NT2/D1 (cell line): ENCODE data around the gene SMYD2.
A peak's percentile ranks its signal among the peaks of the same experiment; 100 is the strongest.

ENCODE experiments used
- DNase-seq: peaks from one replicate; pipeline ENCODE4 v3.0.0-alpha.2; 2011; ENCODE audit warnings: low read depth, low spot score
- H3K27me3 ChIP-seq: 2 replicates; pipeline ENCODE4 v1.6.0; 2011; ENCODE audit warnings: mild to moderate bottlenecking; ENCODE audit not compliant: insufficient read length, insufficient read depth
- H3K36me3 ChIP-seq: 2 replicates; pipeline ENCODE4 v1.6.1; 2011; ENCODE audit warnings: mild to moderate bottlenecking, low read length, mixed read lengths; ENCODE audit not compliant: insufficient read depth, insufficient read length
- H3K4me1 ChIP-seq: 2 replicates; pipeline ENCODE4 v1.5.1; 2011; ENCODE audit not compliant: insufficient read depth, insufficient read length
- H3K4me3 ChIP-seq: 2 replicates; pipeline ENCODE4 v1.5.1; 2011; ENCODE audit warnings: low read depth; ENCODE audit not compliant: insufficient read length
- H3K9ac ChIP-seq: 2 replicates; pipeline ENCODE4 v1.6.0; 2011; ENCODE audit warnings: low read depth; ENCODE audit not compliant: insufficient read length
- H3K9me3 ChIP-seq: 2 replicates; pipeline ENCODE4 v1.5.1; 2011; ENCODE audit warnings: mild to moderate bottlenecking, low read length; ENCODE audit not compliant: insufficient read depth
- SUZ12 ChIP-seq: IDR thresholded peaks from 2 replicates; pipeline ENCODE4 v1.6.1; 2011; ENCODE audit not compliant: insufficient read length, insufficient read depth; ENCODE audit errors: extremely low read depth
- YY1 ChIP-seq: IDR thresholded peaks from 2 replicates; pipeline ENCODE4 v1.6.1; 2011; ENCODE audit not compliant: insufficient read length, insufficient read depth
- ZNF274 ChIP-seq: IDR thresholded peaks from 2 replicates; pipeline ENCODE4 v1.6.1; 2011; ENCODE audit warnings: mild to moderate bottlenecking, low read depth, low read length

Gene SMYD2

GRCh38 chr1:214287884-214288283 is 6.9 kb downstream of the SMYD2 start:
- no peak overlapping the region for H3K4me3 ChIP-seq
- no peak for TF ChIP-seq SUZ12
- no peaks in the 10 kb centered on the region for H3K9me3 ChIP-seq
- no peaks in the 10 kb centered on the region for H3K27me3 ChIP-seq
- H3K9ac ChIP-seq: no peak overlapping the region
- H3K4me1 ChIP-seq: peaks cover 2% of the 10 kb centered on the region
- H3K36me3 ChIP-seq: peaks cover 14% of the 10 kb centered on the region
- no peak for DNase-seq

GRCh38 chr1:214289574-214290272 is 8.8 kb downstream of the SMYD2 start:
- no peaks in the 10 kb centered on the region for H3K27me3 ChIP-seq

GRCh38 chr1:214290424-214291037 is 9.6 kb downstream of the SMYD2 start:
- no peaks in the 10 kb centered on the region for H3K9me3 ChIP-seq
- peaks cover 2% of the 10 kb centered on the region for H3K4me1 ChIP-seq
- DNase-seq: no peak
- no peak overlapping the region for H3K9ac ChIP-seq
- H3K4me3 ChIP-seq: no peak overlapping the region
- H3K27me3 ChIP-seq: no peaks in the 10 kb centered on the region
- no peak for TF ChIP-seq ZNF274
- TF ChIP-seq YY1: no peak
- peaks cover 14% of the 10 kb centered on the region for H3K36me3 ChIP-seq

More at GRCh38 chr1:214289574-214290272, 8.8 kb downstream of the SMYD2 start:
- no peak for TF ChIP-seq ZNF274
- no peak for TF ChIP-seq YY1
- TF ChIP-seq SUZ12: no peak
- Histone ChIP-seq H3K9ac (peak overlapping the region; percentile 27), H3K36me3 (peaks cover 14% of the 10 kb centered on the region), H3K9me3 (no peaks in the 10 kb centered on the region), H3K4me3 (no peak overlapping the region), H3K4me1 (peaks cover 2% of the 10 kb centered on the region)
- DNase-seq: peak; percentile 85

- Histone ChIP-seq H3K4me3 (no peak overlapping the region), H3K4me1 (peaks cover 2% of the 10 kb centered on the region), H3K27me3 (no peaks in the 10 kb centered on the region), H3K9me3 (no peaks in the 10 kb centered on the region), H3K36me3 (peaks cover 10% of the 10 kb centered on the region), H3K9ac (no peak overlapping the region)
- DNase-seq: no peak
- TF ChIP-seq SUZ12 (no peak), ZNF274 (no peak), YY1 (no peak)
These were observed 11.4 kb downstream of the SMYD2 start for GRCh38 chr1:214292322-214292721.

- peaks cover 11% of the 10 kb centered on the region; the same call in 1 of the 2 replicates for H3K9me3 ChIP-seq
- no peak overlapping the region for H3K9ac ChIP-seq
- no peaks in the 10 kb centered on the region for H3K4me1 ChIP-seq
- peaks cover 2% of the 10 kb centered on the region for H3K36me3 ChIP-seq
- H3K4me3 ChIP-seq: no peak overlapping the region
- TF ChIP-seq ZNF274: no peak
- no peak for TF ChIP-seq SUZ12
- TF ChIP-seq YY1: no peak
- H3K27me3 ChIP-seq: no peaks in the 10 kb centered on the region
- no peak for DNase-seq
These were observed 15.0 kb downstream of the SMYD2 start for GRCh38 chr1:214295934-214296333.

- no peaks in the 10 kb centered on the region for H3K36me3 ChIP-seq
- H3K27me3 ChIP-seq: no peaks in the 10 kb centered on the region
- TF ChIP-seq ZNF274: no peak
- no peak for TF ChIP-seq YY1
- peaks cover 11% of the 10 kb centered on the region; the same call in 1 of the 2 replicates for H3K9me3 ChIP-seq
- DNase-seq: no peak
- H3K9ac ChIP-seq: no peak overlapping the region
- no peak overlapping the region for H3K4me3 ChIP-seq
- H3K4me1 ChIP-seq: no peaks in the 10 kb centered on the region
These were observed 16.1 kb downstream of the SMYD2 start for GRCh38 chr1:214296860-214297745.

- Histone ChIP-seq H3K9ac (no peak overlapping the region), H3K27me3 (no peaks in the 10 kb centered on the region), H3K36me3 (peaks cover 7% of the 10 kb centered on the region), H3K9me3 (peaks cover 11% of the 10 kb centered on the region; the same call in 1 of the 2 replicates), H3K4me1 (peaks cover 2% of the 10 kb centered on the region), H3K4me3 (no peak overlapping the region)
- no peak for TF ChIP-seq YY1
- TF ChIP-seq SUZ12: no peak
- TF ChIP-seq ZNF274: no peak
- no peak for DNase-seq
These were observed 19.3 kb downstream of the SMYD2 start for GRCh38 chr1:214300149-214300780.
